Cerebellar nuclear complex (tissue), 1 donor: ENCODE results near the gene KLLN.
"Not testable (repeated sequence)": the region's sequence is repeated elsewhere in the genome, so short reads cannot be mapped to it uniquely, and the experiment has no call there.

ENCODE experiments used
- DNase-seq, 2 experiments: peaks; one replicate each; lab custom pipeline; 2025; lab: John Stamatoyannopoulos, UW

Gene KLLN

DNA sequence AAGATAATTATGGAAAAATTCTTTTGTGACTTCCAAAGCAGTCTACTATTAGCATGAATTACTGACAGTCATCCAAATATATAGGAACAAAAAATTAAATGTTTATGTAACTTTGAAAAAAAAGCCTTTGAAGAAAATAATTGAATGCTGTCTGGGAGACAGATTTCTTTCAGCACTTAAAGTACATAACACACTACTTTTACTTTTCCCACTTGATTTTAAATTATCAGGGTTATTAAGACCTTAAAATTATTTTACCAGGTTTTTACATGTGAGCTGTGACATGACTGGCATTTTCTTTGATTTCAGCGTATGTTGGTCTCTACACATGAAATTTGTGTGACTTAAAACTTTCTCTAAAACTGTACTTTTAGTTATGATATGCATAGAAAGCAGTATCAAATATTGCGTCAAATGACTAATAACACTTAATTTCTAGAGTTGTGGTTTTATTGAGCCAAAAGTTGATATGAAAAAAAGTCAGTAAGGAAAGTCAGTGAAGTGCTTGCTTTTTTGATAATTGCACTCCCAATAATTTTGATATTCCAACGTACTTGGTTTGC lies 3.2 kb upstream of the KLLN start:
- DNase-seq, result no peak

DNA sequence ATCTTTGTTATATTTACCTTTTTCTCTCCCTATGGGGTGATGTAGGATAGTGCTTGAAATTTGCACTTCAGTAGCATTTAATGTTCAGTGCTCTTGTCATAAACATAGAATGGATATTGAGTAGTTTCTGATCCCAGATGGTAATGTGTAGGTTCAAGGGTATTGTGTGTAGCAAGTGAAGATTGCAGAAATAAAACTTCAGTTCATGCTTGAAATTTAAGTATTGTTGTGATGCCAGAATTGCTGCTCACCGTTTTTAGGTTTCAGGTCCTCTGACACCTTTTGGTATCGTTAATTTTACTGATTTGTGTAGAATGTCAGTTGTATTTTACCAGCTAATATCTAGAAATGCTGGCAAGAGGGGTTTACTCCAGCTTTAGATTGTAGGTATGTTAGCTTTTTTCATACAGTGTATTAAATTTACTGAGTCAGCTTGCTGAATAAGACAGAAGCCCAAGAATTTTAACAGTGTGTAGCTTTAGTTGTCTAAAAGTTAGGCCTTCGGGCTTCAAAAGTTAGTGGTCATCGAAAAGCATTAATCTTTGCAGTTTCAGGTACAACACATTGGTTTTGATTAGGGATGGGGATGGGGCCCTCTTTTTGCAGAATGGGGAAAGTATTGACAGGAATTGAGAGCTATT lies 2.0 kb upstream of the KLLN start:
- DNase-seq, result no peak

DNA sequence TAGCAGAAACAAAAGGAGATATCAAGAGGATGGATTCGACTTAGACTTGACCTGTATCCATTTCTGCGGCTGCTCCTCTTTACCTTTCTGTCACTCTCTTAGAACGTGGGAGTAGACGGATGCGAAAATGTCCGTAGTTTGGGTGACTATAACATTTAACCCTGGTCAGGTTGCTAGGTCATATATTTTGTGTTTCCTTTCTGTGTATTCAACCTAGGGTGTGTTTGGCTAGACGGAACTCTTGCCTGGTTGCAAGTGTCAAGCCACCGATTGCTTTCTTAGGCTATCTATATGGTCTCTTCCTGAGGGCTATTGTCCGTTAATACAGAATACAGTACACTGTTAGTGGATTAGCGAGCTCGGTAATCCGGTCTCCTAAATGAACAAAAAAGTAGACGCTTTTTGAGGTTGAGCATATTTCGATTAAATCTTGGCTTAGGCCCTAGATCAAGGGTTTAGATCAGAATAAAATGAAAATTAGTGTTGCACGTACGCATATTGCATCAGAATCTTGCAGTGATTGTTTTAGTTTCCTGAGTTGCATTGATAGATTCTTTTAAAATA lies 1.2 kb upstream of the KLLN start:
- DNase-seq, result no peak

DNA sequence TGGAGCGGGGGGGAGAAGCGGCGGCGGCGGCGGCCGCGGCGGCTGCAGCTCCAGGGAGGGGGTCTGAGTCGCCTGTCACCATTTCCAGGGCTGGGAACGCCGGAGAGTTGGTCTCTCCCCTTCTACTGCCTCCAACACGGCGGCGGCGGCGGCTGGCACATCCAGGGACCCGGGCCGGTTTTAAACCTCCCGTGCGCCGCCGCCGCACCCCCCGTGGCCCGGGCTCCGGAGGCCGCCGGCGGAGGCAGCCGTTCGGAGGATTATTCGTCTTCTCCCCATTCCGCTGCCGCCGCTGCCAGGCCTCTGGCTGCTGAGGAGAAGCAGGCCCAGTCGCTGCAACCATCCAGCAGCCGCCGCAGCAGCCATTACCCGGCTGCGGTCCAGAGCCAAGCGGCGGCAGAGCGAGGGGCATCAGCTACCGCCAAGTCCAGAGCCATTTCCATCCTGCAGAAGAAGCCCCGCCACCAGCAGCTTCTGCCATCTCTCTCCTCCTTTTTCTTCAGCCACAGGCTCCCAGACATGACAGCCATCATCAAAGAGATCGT lies 690 bp upstream of the KLLN start:
- DNase-seq, result not testable (repeated sequence)

DNA sequence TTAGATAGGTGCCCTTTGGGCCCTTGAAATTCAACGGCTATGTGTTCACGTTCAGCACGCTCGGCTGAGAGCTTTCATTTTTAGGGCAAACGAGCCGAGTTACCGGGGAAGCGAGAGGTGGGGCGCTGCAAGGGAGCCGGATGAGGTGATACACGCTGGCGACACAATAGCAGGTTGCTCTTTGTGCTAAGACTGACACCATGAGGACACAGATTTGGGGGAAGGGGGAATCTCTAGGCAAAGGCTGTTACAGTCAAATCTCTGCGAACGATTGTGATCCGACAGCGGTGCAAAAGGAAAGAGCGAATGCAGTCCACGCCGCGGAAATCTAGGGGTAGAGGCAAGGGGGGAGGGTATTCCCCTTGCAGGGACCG lies 667 bp downstream of the KLLN start:
- no peak for DNase-seq

DNA sequence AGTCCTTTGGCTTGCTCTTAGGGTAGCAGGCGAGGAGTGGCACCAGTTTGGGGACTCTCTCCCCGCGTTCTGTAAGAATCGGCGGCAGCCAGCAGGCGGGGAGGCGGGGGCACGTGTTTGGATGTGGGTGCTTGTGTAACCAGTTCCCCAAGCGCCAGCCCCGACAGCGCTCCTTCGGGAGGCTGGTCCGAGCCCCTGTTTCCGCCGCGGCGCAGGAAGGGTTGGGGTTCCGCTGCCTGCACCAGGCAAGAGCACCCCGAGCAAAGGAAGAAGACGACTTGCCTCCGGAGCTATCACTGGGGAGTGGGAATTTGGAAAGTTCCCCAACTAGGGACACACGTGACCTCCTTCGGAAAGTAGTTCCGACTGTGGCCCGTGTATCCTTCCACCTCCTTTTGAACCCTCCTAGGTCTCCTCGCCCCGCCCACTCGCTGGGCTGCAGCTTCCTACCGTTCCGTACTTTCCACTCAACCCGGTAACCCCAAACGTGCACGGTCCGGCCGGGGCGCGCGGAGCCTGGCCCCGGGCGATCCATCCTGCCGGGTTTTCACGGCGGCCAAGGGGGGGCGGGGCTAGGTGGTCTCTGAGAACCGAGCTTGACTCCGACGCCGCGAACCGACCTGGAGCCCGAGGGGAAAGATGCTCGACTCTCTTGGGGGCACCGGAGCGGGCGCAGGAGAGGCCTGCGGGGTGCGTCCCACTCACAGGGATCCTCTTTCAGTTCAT lies 1.2 kb downstream of the KLLN start:
- peak in 1 of 2 experiments; percentile 77 for DNase-seq

DNA sequence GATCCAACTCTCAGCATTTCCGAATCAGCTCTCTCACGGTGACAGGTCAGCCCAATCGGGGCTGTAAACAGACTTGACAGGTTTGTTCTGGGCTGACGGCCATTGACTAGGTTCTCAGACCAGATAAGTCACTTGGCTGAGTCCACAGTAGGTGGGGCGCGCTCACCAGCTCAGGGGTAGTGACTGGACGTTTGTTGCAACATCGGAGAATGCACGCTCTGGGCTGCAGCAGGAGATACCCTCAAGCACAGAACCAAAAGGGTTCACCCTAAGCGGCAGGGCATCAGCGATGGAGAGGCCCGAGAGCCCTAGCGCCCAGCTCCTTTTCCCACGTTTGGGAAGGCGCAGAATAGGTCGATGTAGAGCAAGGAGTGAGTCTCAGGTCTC lies 1.8 kb downstream of the KLLN start:
- DNase-seq, result peak in 1 of 2 experiments; percentile 70

DNA sequence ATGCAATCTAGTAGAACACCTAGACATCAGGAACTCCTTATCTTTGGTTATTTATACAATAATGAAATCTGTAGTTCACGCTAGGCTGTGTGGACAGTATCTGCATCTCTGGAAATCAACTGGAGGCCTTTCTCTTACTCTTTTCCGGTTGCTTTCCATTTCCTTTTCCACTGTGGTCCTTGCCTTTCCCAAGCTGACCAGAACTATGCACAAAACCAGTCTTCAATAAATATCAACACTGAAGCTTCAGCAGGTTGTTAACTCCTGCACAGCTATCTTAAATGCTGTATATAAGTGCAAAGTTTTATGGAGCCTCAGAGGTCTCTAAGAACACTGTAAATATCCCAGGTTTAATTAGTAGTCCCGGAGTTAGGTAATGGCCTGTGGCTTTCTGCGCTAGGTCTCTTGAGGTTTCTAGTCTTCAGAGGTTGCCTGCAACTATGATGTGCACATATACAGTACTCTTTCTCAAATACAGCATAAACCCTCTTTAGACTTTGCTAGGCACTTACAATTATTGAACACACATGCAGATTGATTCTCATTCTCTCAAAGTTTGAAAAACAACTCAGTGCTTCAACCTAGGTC lies 2.4 kb downstream of the KLLN start:
- DNase-seq, result no peak

DNA sequence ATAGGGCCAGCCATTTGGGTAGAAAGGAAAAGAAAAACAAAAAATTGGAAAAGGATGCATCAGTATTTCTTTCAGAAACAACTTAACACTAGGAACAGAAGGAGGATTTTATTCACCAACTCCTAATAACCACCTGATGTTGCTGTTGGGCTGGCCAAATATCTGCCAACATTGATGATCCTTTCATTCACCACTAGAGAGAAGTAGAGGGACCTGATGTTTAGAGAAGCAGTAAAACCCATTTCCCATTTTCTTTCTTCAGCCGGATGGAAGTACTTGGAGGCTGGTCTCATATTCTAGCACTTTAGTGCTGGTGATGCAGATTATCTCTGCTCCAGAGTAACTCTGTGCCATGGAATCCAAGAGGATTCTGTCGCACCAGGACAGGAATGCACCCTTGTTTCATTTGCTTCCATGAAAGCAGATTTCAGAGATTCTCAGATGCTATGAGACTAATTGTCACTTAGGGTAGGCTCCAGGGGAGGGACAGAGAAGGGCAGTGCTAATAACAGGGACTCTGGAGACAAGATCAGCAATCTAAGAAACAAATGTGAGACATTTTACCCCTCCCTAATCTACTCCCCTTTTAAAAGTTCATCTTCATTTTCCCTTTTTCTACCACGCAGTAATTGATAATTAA lies 3.1 kb downstream of the KLLN start:
- DNase-seq, result no peak

DNA sequence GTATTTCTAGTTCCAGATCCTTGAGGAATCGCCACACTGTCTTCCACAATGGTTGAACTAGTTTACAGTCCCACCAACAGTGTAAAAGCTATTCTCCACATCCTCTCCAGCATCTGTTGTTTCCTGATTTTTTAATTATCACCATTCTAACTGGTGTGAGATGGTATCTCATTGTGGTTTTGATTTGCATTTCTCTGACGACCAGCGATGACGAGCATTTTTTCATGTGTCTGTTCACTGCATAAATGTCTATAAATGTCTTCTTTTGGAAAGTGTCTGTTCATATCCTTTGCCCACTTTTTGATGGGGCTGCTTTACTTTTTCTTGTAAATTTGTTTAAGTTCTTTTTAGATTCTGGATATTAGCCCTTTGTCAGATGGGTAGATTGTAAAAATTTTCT lies 7.7 kb downstream of the KLLN start:
- DNase-seq, result not testable (repeated sequence)

DNA sequence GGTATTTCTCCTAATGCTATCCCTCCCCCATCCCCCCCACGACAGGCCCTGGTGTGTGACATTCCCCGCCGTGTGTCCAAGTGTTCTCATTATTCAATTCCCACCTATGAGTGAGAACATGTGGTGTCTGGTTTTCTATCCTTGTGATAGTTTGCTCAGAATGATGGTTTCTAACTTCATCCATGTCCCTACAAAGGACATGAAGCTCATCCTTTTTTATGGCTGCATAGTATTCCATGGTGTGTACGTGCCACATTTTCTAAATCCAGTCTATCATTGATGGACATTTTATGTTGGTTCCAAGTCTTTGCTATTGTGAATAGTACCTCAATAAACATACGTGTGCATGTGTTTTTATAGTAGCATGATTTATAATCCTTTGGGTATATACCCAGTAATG lies 8.1 kb downstream of the KLLN start:
- not testable (repeated sequence) for DNase-seq

DNA sequence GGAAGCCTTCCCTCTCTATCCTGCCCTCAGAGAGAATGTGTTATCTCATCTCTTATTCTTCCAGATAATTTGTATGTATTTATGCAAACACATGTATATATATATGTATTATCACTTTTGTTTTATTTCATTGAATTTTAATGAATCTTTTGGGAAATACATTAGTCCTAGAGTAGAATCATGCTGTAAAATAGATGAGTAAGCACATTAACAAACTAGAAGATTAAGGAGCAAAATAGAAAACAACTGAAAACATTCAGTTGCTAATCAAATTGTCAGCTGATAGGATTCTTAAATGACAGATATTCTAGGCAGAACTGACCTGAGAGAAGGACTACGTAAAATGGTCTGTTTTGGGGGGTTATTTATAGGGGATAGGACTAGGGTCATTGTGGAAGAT lies 11.2 kb downstream of the KLLN start:
- DNase-seq, result no peak

DNA sequence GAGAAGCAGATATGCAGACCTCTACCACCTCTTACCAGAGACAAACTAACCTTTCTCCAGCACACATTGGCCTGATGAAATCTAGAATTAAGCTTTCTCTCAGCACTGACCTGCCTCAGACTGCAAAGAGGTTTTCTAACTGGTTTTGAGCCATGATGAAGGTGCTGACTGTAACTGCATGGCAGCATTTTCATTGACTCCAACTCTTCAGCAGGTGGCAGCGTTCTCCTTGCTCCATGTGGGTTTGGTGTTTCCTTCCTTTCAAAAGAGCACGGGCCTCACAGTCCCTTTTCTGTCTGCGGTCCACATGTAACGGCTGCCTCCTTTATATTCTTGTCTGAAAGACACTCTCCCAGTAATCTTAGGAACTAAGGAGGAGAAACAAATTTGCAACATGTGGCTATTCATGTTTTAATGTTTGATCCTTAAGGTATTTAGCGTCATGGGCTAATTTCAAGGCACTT lies 12.6 kb downstream of the KLLN start:
- DNase-seq, result peak in 1 of 2 experiments; percentile 79

DNA sequence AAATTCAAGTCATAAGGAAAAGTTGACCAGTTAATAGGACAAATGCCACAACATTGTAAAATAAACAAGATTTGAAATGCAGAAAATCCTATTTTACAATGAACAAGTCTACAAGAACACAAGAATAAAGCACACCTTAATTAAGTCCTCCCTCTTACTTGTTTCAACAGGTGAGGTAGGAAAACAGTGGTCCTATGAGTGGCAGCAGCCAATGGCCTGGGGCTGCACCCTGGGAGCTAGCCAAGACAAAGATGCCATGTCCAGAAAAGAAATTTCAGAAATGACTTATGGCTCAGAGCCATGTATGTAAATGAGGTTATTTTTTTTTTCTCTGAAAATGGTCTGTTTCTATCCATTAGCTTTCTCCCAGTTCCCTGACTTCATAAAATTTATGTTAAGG lies 14.3 kb downstream of the KLLN start:
- DNase-seq, result no peak

DNA sequence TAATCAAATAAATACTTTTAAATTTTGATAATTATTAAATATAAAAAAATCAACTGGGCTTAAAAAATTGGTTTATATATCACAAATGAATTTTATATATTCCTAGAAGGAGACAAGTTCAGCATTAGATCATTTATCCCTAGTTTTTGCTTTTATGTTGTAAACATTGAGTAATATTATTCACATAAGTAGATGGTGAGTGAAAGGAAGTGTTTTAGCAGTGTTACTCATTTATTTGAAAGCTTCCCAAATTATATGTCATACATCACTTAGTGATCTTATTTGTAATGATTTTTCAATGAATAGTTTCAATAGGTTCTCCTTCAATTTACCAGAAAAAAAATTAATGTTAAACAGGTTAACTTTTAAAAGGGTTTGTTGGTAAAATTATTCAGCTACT lies 15.8 kb downstream of the KLLN start:
- no peak for DNase-seq

DNA sequence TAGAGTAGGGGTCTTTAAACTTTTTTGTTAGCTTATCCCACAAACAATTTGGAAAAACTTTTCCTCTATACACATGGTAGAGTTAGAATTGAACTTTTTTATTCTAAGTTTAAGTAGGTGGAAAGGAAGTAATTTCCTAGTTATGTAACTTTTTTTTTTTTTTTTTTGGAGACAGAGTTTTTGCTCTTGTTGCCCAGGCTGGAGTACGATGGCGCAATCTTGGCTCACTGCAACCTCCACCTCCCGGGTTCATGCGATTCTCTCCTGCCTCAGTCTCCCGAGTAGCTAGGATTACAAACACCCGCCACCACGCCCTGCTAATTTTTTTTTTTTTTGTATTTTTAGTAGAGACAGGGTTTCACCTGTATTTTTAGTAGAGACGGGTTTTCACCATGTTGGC lies 16.6 kb downstream of the KLLN start:
- not testable (repeated sequence) for DNase-seq

DNA sequence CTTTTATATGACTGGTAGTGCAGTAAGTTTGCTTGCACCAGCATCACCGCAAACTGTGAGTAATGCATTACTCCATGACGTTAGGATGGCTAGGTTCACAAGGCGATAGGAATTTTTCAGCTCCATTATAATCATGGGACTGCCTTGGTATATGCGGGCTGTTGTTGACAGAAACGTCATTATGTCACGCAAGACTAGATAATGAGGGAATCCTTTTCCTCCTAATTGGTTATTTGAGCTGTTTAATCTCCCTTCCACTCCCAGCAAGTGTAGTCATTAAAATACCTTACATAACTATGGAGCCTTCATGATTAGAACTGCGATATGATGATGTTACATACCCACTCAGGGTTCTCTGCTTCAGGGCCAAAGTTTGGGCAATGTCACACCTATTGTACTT lies 17.3 kb downstream of the KLLN start:
- DNase-seq, result no peak

DNA sequence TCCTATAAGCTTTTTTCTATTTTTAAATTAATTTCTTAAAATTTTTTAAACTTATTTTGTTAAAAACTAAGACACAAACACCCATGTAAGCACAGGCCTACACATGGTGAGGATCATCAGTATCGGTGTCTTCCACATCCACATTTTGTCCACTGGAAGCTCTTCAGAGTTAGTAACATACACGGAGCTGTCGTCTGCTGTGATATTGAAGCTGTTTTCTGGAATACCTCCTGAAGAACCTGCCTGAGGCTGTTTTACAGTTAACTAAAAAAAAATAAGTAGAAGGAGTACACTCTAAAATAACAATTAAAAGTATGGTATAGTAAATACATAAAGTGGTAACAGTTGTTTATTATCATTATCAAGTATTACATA lies 17.7 kb downstream of the KLLN start:
- DNase-seq, result no peak

DNA sequence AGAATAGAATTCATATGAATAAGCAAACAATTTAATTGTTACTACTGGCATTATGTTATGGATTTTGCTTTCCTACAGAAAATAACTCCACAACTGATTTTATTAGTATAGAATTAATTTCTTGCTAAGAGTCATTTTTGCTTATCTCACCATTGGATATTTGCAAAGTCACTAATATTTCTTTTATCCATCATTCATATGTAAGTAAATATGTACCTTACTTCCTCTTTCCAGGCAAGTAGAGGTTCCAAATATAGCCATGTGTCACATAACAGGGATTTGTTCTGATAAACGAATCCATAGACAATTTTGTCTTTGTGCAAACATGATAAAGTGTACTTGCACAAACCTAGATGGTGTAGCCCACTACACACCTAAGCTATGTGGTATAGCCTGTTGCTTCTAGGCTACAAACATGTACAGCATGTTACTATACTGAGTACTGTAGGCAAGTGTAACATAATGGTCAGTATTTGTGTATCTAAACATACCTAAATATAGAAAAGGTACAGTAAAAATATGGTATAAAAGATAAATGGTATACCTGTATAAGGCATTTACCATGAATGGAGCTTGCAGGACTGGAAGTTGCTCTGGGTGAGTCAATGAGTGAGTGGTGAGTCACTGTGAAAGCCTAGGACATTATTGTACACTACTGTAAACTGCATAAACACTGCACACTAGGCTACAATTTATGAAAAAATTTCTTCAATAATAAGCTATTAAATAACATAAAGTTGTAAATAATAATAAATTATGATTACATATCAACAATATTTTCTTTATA lies 18.3 kb downstream of the KLLN start:
- DNase-seq, result no peak

DNA sequence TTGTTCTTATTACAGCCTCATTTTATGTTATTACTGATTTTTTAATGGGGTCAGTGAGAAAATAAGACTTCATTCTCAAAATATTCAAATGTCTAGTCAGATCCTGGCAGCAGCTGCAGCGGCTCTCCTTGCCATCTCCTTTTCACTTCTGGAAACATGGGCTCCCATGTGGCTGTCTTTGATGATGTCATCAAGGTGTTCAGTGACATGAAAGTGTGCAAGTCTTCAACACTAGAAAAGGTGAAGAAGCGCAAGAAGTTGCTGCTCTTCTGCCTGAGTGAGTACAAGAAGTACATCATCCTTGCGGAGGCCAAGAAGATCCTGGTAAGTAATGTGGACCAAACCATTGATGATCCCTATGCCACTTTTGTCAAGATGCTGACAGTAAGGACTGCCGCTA lies 19.6 kb downstream of the KLLN start:
- no peak for DNase-seq

DNA sequence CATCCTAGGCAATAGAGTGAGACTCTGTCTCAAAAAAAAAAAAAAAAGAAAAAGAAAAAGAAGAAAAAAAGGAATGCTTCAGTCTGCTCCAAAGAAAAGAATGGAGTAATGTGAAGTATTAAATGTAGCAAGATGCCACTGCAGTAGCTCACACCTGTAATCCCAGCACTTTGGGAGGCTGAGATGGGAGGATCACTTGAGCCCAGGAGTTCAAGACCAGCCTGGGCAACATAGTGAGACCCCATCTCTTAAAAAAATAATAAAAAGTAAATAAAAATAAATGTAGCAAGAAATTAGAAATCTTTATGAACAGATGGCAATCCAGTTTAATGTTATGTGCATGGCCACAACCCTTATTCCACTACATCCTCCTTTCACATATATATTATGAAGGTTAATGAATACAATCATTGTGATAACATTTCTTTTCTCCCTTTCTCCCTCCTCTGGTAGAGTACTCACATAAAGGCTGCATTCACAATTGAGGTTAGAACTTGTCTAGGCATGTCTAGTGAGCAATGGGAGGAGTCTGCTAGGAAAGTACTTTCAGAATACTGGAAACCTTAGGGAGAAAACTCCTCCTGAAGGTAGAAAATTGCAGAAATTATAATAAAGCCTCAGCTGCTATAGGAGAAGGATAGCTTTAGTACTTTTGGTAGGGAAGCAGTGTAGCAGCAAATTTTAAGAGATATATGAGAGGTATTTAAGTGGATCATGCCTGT lies 20.4 kb downstream of the KLLN start:
- no peak for DNase-seq
